Heart left ventricle (tissue), 16 donors: ENCODE measurements around the gene GLT8D2. TPM values are rescaled to one million over a fixed set of nuclear protein-coding genes. Genes with fewer than 3 reads are reported as not detected.
A peak's percentile ranks its signal among the peaks of the same experiment; 100 is the strongest.

ENCODE experiments used
- ATAC-seq, 4 donors: fragments of 200-7000 bp; cut with Tn5 transposase; one replicate each; pipeline ENCODE4 v1.9.1; 2020 to 2022; ENCODE audit warnings: moderate library complexity in 4 of 4, mild to moderate bottlenecking in 3 of 4, moderate number of reproducible peaks in 1 of 4
- DNase-seq, 5 donors: peaks; one replicate each; pipeline ENCODE4 v3.0.0-alpha.2; 2020
- H3K27ac ChIP-seq, 12 donors: fragments of 200-600 bp; sonication (generic) in 4 of 12; one replicate each; pipeline versions ENCODE4 v1.5.0 to v1.8.0; 2016 to 2022; ENCODE audit warnings: mild to moderate bottlenecking in 2 of 12
- H3K27me3 ChIP-seq, 9 donors: fragments of 200-600 bp; sonication (generic) in 2 of 9; one replicate each; pipeline versions ENCODE4 v1.5.1 to v1.8.0; 2016 to 2022; ENCODE audit warnings: mild to moderate bottlenecking in 3 of 9
- H3K36me3 ChIP-seq, 9 donors: fragments of 200-600 bp; sonication (generic) in 2 of 9; one replicate each; pipeline versions ENCODE4 v1.5.0 to v1.8.0; 2018 to 2022; ENCODE audit warnings: mild to moderate bottlenecking in 2 of 9
- H3K4me1 ChIP-seq, 12 donors: fragments of 200-600 bp; sonication (generic) in 4 of 12; one replicate each; pipeline versions ENCODE4 v1.5.0 to v1.8.0; 2016 to 2022; ENCODE audit warnings: mild to moderate bottlenecking in 3 of 12
- H3K4me3 ChIP-seq, 12 donors: fragments of 200-600 bp; sonication (generic) in 4 of 12; one replicate each; pipeline versions ENCODE4 v1.5.0 to v1.8.0; 2017 to 2022; ENCODE audit warnings: mild to moderate bottlenecking in 9 of 12, moderate library complexity in 4 of 12
- H3K9me3 ChIP-seq, 12 donors: fragments of 200-600 bp; sonication (generic) in 4 of 12; one replicate each; pipeline versions ENCODE4 v1.5.0 to v1.8.0; 2016 to 2022; ENCODE audit warnings: mild to moderate bottlenecking in 1 of 12
- POLR2A ChIP-seq, 2 donors: fragments of 450-650 bp; IDR thresholded peaks; one replicate each; pipeline ENCODE4 v1.6.1; 2017; ENCODE audit warnings: antibody characterized with exemption in 2 of 2, mild to moderate bottlenecking in 2 of 2, moderate library complexity in 2 of 2
- WGBS, 4 donors: extraction: QIAGEN DNeasy Blood & Tissue Kit in 2 of 4; methylation state at CpG; one replicate each; pipeline versions ENCODE4 v1.1.5 to v1.1.7; 2013 to 2018; 5-methylcytosine and 5-hydroxymethylcytosine counted together
- intact Hi-C, 10 donors: fragments of 100-400 bp; cut with DNase I; formaldehyde crosslinking; loops; one replicate each; pipeline versions ENCODE4 v1.11.1 to v1.14.2; 2022
- polyA plus RNA-seq, 2 donors: library from polyadenylated mRNA; stranded (reverse); fragments of 200-250 nt; gene quantifications; one replicate each; pipeline ENCODE4 v1.2.3, GENCODE V29; 2013
- total RNA-seq, 9 donors: library from RNA; depleted of rRNA in 2 of 9; stranded (reverse); fragments of >200 nt in 2 of 9; fragmentation: NEBNext Ultra II Directional in 3 of 9; extraction: Animal tissue kit (Norgen Biotek cat#: 25700) in 3 of 9; gene quantifications; one replicate each; pipeline versions ENCODE4 v1.1.0 to v1.2.4, GENCODE V29; 2016 to 2023
- TF ChIP-seq, protein P1 (sequence below), 12 donors: fragments of 200-600 bp; sonication (generic) in 4 of 12; IDR thresholded peaks; one replicate each; pipeline versions ENCODE4 v1.5.0 to v1.8.0; 2018 to 2022; ENCODE audit warnings: antibody characterized with exemption in 12 of 12, mild to moderate bottlenecking in 5 of 12
- donor health status: ischemic (EF 13 %, LVEDD 7.1; RV severe dilation, severe dysfunction).
- donor health status: healthy with polysubstance abuse.
- donor health status: DM: no; HTN: yes; CAD: no.
- donor health status: DM: no; HTN: no; CAD: no.
- donor health status: ischemic (EF 25% LVEDD 6.9; RV normal size, moderate dysfunction).
- donor health status: ischemic (EF 25% LVEDD 5.7; RV mildly dilated, moderate dysfunction).
- donor health status: healthy.
- donor health status: DM: yes; HTN: yes; CAD: no.
- donor health status: ischemic (EF 35%, LVEDD 5.7; RV mildly dilated, moderate dysfunction).
- donor health status: nonischemic (EF 11% LVEDD 7.7; RV severe dilation, severe dysfunction).
- donor health status: DM: yes; HTN: yes; CAD: no.
- donor health status: PGD.
- donor health status: ischemic (EF 29% LVEDD 5.4; RV normal size, mild dysfunction).
- donor health status: nonischemic (EF 23%, LVEDD 6.1; RV moderate dilation, normal function).

Gene GLT8D2
- total and polyA plus RNA-seq, 11 donors, result 2.6 to 18.7 (median 6.8) TPM

DNA sequence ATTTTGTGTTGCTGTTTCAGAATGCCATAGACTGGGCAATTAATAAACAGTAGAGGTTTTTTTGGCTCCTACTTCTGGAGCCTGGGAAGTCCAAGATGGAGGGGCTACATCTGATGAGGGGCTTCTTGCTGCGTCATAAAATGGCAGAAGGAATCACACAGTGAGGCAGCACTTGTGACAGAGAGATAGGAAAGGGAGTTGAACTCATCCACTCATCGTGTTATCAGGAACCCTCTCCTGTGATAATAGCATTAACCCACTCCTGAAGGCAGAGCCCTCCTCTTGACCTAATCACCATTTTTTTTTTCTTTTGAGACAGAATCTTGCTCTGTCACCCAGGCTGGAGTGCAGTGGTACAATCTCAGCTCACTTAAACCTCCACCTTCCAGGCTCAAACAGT lies 74.6 kb downstream of the GLT8D2 start:
- H3K27me3 ChIP-seq, result no peaks in the 10 kb centered on the region
- TF ChIP-seq POLR2A (IDR thresholded peaks at IDR 0.05), result no peak
- TF ChIP-seq, protein P1, sequence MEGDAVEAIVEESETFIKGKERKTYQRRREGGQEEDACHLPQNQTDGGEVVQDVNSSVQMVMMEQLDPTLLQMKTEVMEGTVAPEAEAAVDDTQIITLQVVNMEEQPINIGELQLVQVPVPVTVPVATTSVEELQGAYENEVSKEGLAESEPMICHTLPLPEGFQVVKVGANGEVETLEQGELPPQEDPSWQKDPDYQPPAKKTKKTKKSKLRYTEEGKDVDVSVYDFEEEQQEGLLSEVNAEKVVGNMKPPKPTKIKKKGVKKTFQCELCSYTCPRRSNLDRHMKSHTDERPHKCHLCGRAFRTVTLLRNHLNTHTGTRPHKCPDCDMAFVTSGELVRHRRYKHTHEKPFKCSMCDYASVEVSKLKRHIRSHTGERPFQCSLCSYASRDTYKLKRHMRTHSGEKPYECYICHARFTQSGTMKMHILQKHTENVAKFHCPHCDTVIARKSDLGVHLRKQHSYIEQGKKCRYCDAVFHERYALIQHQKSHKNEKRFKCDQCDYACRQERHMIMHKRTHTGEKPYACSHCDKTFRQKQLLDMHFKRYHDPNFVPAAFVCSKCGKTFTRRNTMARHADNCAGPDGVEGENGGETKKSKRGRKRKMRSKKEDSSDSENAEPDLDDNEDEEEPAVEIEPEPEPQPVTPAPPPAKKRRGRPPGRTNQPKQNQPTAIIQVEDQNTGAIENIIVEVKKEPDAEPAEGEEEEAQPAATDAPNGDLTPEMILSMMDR (IDR thresholded peaks at IDR 0.05), result no peak
- DNase-seq (no peak), ATAC-seq (no peak)
- intact Hi-C loops, result loop anchor here in 3 of 10 donors (5.0 to 10.0 kb wide), 3 partner anchors 77 to 89 kb away; partner anchors contain the start of genes GLT8D2 (in 2 of the 3) and HCFC2 (in 1 of the 3)
- 36 to 51% (median 50%) methylated on average over 2 of the region's 2 CpGs for WGBS, 4 donors
- H3K4me3 ChIP-seq, result no peak overlapping the region
- H3K27ac ChIP-seq, result no peak overlapping the region
- peaks cover 0 to 73% (median 39%) of the 10 kb centered on the region in 9 donors for H3K36me3 ChIP-seq
- peaks cover 0 to 25% (median 10%) of the 10 kb centered on the region in 12 donors for H3K4me1 ChIP-seq
- no peaks in the 10 kb centered on the region for H3K9me3 ChIP-seq

DNA sequence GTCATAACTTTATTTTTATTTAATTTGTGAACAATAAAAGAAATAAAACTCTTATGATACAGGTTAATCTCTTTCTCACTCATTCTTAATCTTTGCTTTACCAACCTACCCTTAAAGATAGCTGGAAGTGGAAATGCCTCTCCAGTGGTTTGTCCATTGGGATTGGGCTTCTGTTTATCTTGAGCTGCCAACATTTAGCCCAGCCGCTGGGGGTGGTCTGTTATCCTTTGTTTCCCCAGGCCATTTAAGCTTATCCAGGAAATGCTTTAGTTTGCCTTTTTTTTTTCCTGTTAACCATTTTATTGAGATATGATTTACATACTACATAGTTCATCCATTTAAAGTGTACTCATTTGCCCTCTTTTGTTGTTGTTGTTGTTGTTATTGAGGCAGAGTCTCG lies 76.1 kb downstream of the GLT8D2 start:
- TF ChIP-seq, protein P1 (IDR thresholded peaks at IDR 0.05), result no peak
- TF ChIP-seq POLR2A (IDR thresholded peaks at IDR 0.05), result no peak
- DNase-seq, result no peak
- Histone ChIP-seq H3K36me3 (peaks cover 0 to 60% (median 29%) of the 10 kb centered on the region in 9 donors), H3K4me1 (peaks cover 0 to 39% (median 16%) of the 10 kb centered on the region in 12 donors), H3K9me3 (no peaks in the 10 kb centered on the region), H3K27me3 (no peaks in the 10 kb centered on the region), H3K4me3 (no peak overlapping the region), H3K27ac (no peak overlapping the region)
- intact Hi-C loops, result loop anchor here in 2 of 10 donors (10.0 kb wide), 2 partner anchors 81 to 91 kb away; partner anchors contain the start of genes GLT8D2 (in 1 of the 2) and HCFC2 (in 1 of the 2)
- 53 to 64% (median 57%) methylated on average over 2 of the region's 2 CpGs for WGBS, 4 donors
- no peak for ATAC-seq

DNA sequence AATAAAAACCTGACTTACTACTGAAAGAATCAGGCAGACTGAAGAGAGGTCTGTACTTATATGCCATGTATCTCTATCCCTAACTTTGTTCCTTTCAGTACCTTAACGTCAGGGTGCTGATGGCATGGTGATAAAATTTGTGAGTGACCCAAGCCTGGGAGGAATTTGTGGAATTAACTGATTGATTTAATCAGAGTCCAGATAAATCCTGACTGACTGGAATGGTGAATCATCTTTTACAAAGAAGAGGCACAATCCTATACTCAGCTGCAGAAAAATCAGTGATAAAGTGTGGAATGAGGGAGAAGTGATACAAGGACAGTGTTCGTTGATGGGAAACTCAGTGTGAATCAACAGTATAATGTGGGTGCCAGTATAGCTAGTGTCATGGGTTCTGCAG lies 80.6 kb downstream of the GLT8D2 start:
- no peaks in the 10 kb centered on the region for H3K9me3 ChIP-seq
- no peak overlapping the region for H3K4me3 ChIP-seq
- TF ChIP-seq, protein P1 (IDR thresholded peaks at IDR 0.05), result no peak
- no peak for TF ChIP-seq POLR2A (IDR thresholded peaks at IDR 0.05)
- no peak overlapping the region for H3K27ac ChIP-seq
- 36 to 54% (median 43%) methylated on average over 2 of the region's 2 CpGs for WGBS, 4 donors
- H3K4me1 ChIP-seq, result peaks cover 3 to 71% (median 47%) of the 10 kb centered on the region in 12 donors
- peaks cover 0 to 27% (median 7%) of the 10 kb centered on the region in 9 donors for H3K36me3 ChIP-seq
- intact Hi-C loops, result loop anchor here in 5 of 10 donors (5.0 to 10.0 kb wide), 5 partner anchors 37 to 135 kb away; partner anchors contain the start of genes HCFC2 (in 2 of the 5) and HSP90B1 (in 2 of the 5)
- no peak for DNase-seq
- H3K27me3 ChIP-seq, result no peaks in the 10 kb centered on the region
- ATAC-seq, result no peak

DNA sequence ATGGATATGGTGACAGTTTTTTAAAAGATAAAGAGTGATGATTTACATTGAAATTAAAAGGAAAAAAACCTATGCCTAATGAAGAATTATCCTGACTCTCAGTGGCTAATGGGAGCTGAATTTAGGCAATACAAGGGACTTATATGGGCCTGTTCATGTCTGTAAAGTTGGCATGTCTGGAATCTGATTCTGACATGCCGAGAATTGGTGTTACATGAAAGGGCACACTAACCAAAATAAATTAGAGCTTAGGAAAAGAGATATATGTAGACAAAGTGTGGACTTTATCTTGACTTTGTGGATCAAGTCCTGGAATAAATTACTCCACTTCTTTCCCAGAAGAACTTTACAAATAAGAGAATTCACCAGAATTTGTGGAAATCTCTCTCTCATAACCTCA lies 83.3 kb downstream of the GLT8D2 start:
- Histone ChIP-seq H3K27me3 (no peaks in the 10 kb centered on the region), H3K4me1 (peaks cover 4 to 71% (median 52%) of the 10 kb centered on the region in 12 donors), H3K36me3 (peaks cover 0 to 14% (median 0%) of the 10 kb centered on the region in 9 donors), H3K27ac (peak overlapping the region; percentile 73 to 98 (median 96)), H3K4me3 (peak overlapping the region; percentile 74 to 99 (median 84)), H3K9me3 (no peaks in the 10 kb centered on the region)
- DNase-seq (no peak), ATAC-seq (no peak)
- no peak for TF ChIP-seq POLR2A (IDR thresholded peaks at IDR 0.05)
- TF ChIP-seq, protein P1 (IDR thresholded peaks at IDR 0.05), result no peak
- intact Hi-C loops, result loop anchor here in 5 of 10 donors (5.0 to 10.0 kb wide), 5 partner anchors 34 to 138 kb away; partner anchors contain the start of genes HCFC2 (in 2 of the 5) and HSP90B1 (in 2 of the 5)
- WGBS, 4 donors, result 7 to 32% (median 22%) methylated on average over 1 of the region's 1 CpG
